ENCODE results near the gene CDON. TPM values are rescaled to one million over a fixed set of nuclear protein-coding genes. Genes with fewer than 3 reads are reported as not detected.

Gene CDON
- polyA plus RNA-seq, 4 donors, result 1.7 to 9.0 TPM; not detected in 2

DNA sequence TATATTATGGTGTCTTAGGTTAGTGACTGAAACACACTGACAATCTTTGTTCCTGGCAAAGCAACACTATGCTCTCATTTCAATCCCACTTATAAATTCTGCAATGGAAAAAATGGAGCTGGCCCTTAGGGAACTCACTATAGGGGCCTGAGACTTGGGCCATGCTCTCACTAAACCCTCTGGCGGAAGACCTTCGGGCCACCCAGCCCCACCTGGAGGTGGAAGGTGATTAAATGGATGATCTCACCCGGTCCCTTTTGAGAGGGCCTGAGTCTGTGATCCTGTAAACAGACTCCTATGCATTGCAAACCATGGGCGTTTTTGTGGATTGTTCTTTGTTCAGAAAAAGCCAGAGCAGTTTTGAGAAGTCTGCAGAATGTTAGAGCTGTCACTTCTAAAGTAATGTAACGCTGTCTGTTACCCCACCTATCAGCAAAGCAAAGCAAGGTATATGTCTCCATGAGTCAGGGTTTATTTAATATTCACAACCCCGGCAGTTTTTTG lies 17.0 kb upstream of the CDON start:
- 53 to 67% (median 56%) methylated on average over 6 of the region's 6 CpGs for WGBS, 3 donors

DNA sequence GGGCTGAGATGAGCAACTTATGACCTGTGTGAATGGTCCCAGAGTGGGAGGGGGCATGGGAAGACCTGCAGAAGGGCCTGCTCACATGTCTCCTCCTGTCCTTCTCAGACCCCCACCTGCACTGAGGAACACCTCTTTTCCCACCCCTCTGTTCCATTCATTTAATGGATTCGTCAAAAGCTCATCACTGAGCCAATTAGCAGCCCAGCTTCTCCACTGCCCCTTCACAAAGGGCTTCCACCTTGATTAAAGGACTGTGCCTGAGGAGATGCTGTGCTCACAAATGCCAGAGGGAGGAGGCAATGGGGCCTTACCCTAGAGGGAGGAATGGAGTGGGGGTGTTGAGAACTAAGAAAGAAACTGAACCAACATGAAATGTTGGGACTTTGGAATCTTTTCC lies 14.0 kb upstream of the CDON start:
- no peak for FAIRE-seq
- H3K27ac ChIP-seq (ENCODE audit: low read depth in 1 of 3, low read length in 2 of 3), result no peak overlapping the region
- H3K9me3 ChIP-seq (ENCODE audit: control insufficient read depth in 2 of 2, insufficient read depth in 1 of 2, low read depth in 1 of 2, low read length in 1 of 2), result no peaks in the 10 kb centered on the region
- peak in 1 of 2 donors; percentile 27 for DNase-seq
- WGBS, 3 donors, result 66 to 100% (median 76%) methylated on average over 1 of the region's 1 CpG
- H3K4me1 ChIP-seq (ENCODE audit: control insufficient read depth in 3 of 3, insufficient read depth in 2 of 3, low read depth in 1 of 3, low read length in 2 of 3), result no peaks in the 10 kb centered on the region
- no peaks in the 10 kb centered on the region for H3K27me3 ChIP-seq (ENCODE audit: control insufficient read depth in 3 of 3, insufficient read depth in 3 of 3, low read length in 3 of 3)
- H3K4me3 ChIP-seq (ENCODE audit: low read depth in 1 of 3, low read length in 3 of 3), result no peak overlapping the region
- no peaks in the 10 kb centered on the region for H3K36me3 ChIP-seq (ENCODE audit: control insufficient read depth in 3 of 3, insufficient read depth in 2 of 3, low read depth in 1 of 3, low read length in 3 of 3)

More for the DNA sequence above, 17.0 kb upstream of the CDON start:
- Histone ChIP-seq H3K4me1 (ENCODE audit: control insufficient read depth in 3 of 3, insufficient read depth in 2 of 3, low read depth in 1 of 3, low read length in 2 of 3) (no peaks in the 10 kb centered on the region), H3K27me3 (ENCODE audit: control insufficient read depth in 3 of 3, insufficient read depth in 3 of 3, low read length in 3 of 3) (peaks cover 0 to 2% (median 0%) of the 10 kb centered on the region in 3 donors), H3K36me3 (ENCODE audit: control insufficient read depth in 3 of 3, insufficient read depth in 2 of 3, low read depth in 1 of 3, low read length in 3 of 3) (no peaks in the 10 kb centered on the region), H3K4me3 (ENCODE audit: low read depth in 1 of 3, low read length in 3 of 3) (no peak overlapping the region), H3K27ac (ENCODE audit: low read depth in 1 of 3, low read length in 2 of 3) (no peak overlapping the region), H3K9me3 (ENCODE audit: control insufficient read depth in 2 of 2, insufficient read depth in 1 of 2, low read depth in 1 of 2, low read length in 1 of 2) (no peaks in the 10 kb centered on the region)
- no peak for FAIRE-seq
- no peak for DNase-seq

DNA sequence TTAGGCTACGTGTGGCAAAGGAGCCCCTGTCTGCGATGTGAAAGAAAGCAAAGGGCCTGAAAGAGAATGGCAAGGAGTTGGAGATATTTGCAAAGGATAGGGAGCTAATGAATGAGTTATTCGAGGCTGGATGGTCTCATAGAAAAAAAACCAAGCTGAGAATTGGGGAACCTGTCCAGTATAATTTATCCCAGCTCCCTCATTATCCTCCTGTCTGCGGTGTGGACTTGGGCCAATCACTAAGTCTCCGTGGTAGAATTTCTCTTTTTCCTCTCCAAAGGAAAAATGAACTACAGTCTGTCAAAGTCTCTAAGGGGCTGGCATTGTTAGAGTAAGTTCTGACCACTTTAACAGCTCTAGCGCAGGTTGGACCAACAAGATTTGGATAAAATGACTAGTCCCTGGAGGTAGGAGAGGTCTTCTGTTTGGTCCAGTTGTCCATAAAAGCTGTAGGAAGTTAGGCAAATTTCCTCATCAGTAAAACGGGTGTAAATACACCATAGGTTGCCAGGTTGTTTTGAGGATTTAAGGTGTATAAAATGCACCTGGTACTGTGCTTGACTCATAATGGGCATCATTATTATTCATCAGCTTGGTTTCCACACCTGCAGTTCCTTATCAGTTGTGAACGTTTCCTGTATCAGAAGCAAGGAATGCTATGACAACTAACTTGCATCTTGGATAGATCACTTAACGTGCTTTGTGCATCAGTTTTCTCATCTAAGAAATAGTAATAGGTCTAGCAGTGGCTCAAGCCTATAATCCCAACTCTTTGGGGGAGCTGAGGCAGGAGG lies 10.3 kb upstream of the CDON start:
- FAIRE-seq (no peak), DNase-seq (peak in 1 of 2 donors; percentile 36)
- no peaks in the 10 kb centered on the region for H3K27me3 ChIP-seq (ENCODE audit: control insufficient read depth in 3 of 3, insufficient read depth in 3 of 3, low read length in 3 of 3)
- H3K4me1 ChIP-seq (ENCODE audit: control insufficient read depth in 3 of 3, insufficient read depth in 2 of 3, low read depth in 1 of 3, low read length in 2 of 3), result no peaks in the 10 kb centered on the region
- no peaks in the 10 kb centered on the region for H3K9me3 ChIP-seq (ENCODE audit: control insufficient read depth in 2 of 2, insufficient read depth in 1 of 2, low read depth in 1 of 2, low read length in 1 of 2)
- H3K36me3 ChIP-seq (ENCODE audit: control insufficient read depth in 3 of 3, insufficient read depth in 2 of 3, low read depth in 1 of 3, low read length in 3 of 3), result no peaks in the 10 kb centered on the region
- WGBS, 3 donors, result 39 to 58% (median 48%) methylated on average over 9 of the region's 9 CpGs
- no peak overlapping the region for H3K27ac ChIP-seq (ENCODE audit: low read depth in 1 of 3, low read length in 2 of 3)
- no peak overlapping the region for H3K4me3 ChIP-seq (ENCODE audit: low read depth in 1 of 3, low read length in 3 of 3)

DNA sequence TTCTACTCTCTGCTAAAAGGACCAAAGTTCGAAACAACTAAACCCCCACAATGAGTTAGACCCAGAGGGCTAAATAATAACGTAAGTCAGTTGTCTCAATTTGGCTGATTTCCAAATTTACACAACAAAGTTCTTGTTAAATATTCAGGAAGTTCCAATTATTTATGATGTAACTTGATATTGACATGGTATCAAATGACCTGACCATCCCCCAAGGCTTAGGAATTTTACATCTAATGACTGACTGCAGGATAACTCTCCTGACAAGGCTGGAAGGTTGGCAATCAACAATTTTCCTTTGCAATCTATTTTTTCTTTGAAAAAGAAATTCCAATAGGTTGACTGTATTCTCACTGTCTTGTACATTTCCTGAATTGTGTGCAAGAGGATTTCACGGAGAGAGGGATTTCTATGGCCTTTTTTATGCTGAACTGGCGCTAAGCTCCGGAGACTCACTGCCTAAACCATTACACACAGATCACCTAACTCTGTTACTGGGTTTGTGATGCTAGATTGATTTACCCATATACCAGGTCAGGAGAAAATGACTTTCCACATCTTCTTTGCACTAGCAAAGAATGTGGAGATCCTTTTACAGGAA lies 9.6 kb upstream of the CDON start:
- Histone ChIP-seq H3K9me3 (ENCODE audit: control insufficient read depth in 2 of 2, insufficient read depth in 1 of 2, low read depth in 1 of 2, low read length in 1 of 2) (no peaks in the 10 kb centered on the region), H3K4me1 (ENCODE audit: control insufficient read depth in 3 of 3, insufficient read depth in 2 of 3, low read depth in 1 of 3, low read length in 2 of 3) (no peaks in the 10 kb centered on the region), H3K27ac (ENCODE audit: low read depth in 1 of 3, low read length in 2 of 3) (no peak overlapping the region), H3K4me3 (ENCODE audit: low read depth in 1 of 3, low read length in 3 of 3) (no peak overlapping the region), H3K36me3 (ENCODE audit: control insufficient read depth in 3 of 3, insufficient read depth in 2 of 3, low read depth in 1 of 3, low read length in 3 of 3) (no peaks in the 10 kb centered on the region), H3K27me3 (ENCODE audit: control insufficient read depth in 3 of 3, insufficient read depth in 3 of 3, low read length in 3 of 3) (no peaks in the 10 kb centered on the region)
- WGBS, 3 donors, result 51 to 65% (median 61%) methylated on average over 5 of the region's 5 CpGs
- peak in 1 of 2 donors; percentile 28 for DNase-seq
- FAIRE-seq, result no peak

DNA sequence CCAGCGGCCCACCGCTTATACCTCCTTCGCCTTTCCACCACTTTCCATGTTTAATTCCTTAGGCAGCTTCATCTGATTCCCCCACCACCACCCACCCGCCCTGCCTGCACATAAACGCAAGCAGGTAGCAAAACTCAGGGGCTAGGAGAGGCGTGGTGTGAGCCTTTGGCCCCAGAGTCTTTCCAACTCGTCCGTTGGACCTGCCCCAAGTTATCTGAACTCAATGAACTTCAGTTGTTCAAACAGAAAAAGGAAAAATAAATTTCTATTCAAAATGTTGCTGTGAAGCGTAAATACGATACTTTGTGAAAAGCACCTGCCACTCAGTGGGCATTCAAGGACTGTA lies 814 bp upstream of the CDON start:
- WGBS, 3 donors, result 6 to 14% (median 12%) methylated on average over 10 of the region's 10 CpGs
- H3K4me3 ChIP-seq (ENCODE audit: low read depth in 1 of 3, low read length in 3 of 3), result peak overlapping the region in 2 of 3 donors; percentile 4 to 56
- peaks cover 0 to 5% (median 2%) of the 10 kb centered on the region in 3 donors for H3K4me1 ChIP-seq (ENCODE audit: control insufficient read depth in 3 of 3, insufficient read depth in 2 of 3, low read depth in 1 of 3, low read length in 2 of 3)
- H3K36me3 ChIP-seq (ENCODE audit: control insufficient read depth in 3 of 3, insufficient read depth in 2 of 3, low read depth in 1 of 3, low read length in 3 of 3), result no peaks in the 10 kb centered on the region
- H3K27me3 ChIP-seq (ENCODE audit: control insufficient read depth in 3 of 3, insufficient read depth in 3 of 3, low read length in 3 of 3), result peaks cover 0 to 3% (median 0%) of the 10 kb centered on the region in 3 donors
- FAIRE-seq, result no peak
- H3K9me3 ChIP-seq (ENCODE audit: control insufficient read depth in 2 of 2, insufficient read depth in 1 of 2, low read depth in 1 of 2, low read length in 1 of 2), result no peaks in the 10 kb centered on the region
- peak overlapping the region in 1 of 3 donors; percentile 80 for H3K27ac ChIP-seq (ENCODE audit: low read depth in 1 of 3, low read length in 2 of 3)
- DNase-seq, result peak in 1 of 2 donors; percentile 76

DNA sequence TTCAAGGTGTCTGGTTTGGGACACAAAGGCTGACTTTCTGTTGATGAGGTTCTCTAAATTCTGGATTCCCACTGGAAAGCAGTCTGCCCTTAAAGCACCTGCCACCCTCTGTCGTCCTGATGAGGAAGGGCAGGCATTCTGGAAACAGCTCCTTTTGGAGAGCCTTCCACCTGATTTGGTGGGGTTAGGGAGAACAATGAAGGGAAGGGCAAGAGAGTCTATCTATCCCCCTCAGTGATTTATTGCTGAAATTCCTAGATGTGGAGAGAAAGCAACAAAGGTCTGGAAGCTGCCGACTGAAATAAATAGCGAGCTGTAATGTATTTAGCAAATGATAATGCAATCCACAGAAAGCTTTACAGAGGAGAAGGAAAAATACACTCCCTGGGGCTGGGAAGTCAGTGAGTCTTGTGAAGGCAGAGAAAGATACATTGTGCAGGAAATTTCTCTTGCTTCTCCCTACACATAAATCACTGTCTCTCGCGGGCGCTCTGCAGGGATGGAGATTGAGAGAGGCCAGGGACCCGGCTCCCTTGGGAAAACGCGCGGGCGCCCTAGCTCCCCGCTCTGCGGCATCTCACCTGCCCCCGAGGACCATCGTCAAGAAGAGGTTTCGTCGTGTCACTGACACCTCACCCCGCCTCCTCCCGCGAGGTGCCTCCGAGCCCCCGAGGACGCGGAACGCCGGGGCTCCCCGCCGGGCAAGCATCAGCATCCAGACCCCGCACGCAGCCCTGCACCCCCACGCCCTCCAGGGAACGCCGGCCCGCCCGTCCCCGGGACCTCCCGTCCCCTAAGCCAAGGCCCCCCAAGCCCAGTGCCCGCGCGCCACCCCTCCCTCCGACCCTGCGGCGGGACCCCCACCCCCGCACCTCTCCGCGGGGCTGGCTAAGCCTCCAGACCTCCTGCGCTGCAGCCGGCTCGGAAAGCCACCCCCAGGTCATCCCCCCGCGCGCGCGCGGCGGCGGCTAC lies 673 bp downstream of the CDON start:
- no peak for FAIRE-seq
- Histone ChIP-seq H3K9me3 (ENCODE audit: control insufficient read depth in 2 of 2, insufficient read depth in 1 of 2, low read depth in 1 of 2, low read length in 1 of 2) (no peaks in the 10 kb centered on the region), H3K4me1 (ENCODE audit: control insufficient read depth in 3 of 3, insufficient read depth in 2 of 3, low read depth in 1 of 3, low read length in 2 of 3) (peaks cover 0 to 5% (median 2%) of the 10 kb centered on the region in 3 donors), H3K27me3 (ENCODE audit: control insufficient read depth in 3 of 3, insufficient read depth in 3 of 3, low read length in 3 of 3) (peaks cover 0 to 3% (median 0%) of the 10 kb centered on the region in 3 donors), H3K27ac (ENCODE audit: low read depth in 1 of 3, low read length in 2 of 3) (peak overlapping the region in 1 of 3 donors; percentile 19), H3K36me3 (ENCODE audit: control insufficient read depth in 3 of 3, insufficient read depth in 2 of 3, low read depth in 1 of 3, low read length in 3 of 3) (no peaks in the 10 kb centered on the region), H3K4me3 (ENCODE audit: low read depth in 1 of 3, low read length in 3 of 3) (peak overlapping the region; percentile 63 to 69 (median 64))
- 1 to 2% (median 1%) methylated on average over 34 to 57 of the region's 57 CpGs for WGBS, 3 donors
- peak; percentile 43 to 51 for DNase-seq

DNA sequence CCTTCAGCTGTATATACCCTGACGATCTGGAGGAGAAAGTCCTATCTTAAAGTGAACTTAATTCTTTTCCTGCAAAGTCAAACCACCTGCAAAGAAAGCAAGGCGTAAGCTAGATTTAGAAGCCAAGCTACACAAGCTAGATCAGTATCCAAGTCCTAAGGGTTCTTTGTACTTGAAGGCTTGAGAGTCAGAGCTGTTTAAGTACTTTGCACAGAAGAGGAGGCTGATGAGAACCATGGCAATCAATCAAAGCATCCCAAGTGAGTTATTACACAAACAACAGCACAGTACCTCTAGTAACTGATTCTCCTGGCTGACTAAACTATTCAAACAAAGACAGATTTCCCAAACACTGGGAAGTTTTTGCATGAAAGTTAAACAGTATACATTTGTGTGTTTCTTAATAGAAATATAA lies 1.9 kb downstream of the CDON start:
- no peak overlapping the region for H3K27ac ChIP-seq (ENCODE audit: low read depth in 1 of 3, low read length in 2 of 3)

More for the DNA sequence above, 1.9 kb downstream of the CDON start:
- peaks cover 0 to 5% (median 2%) of the 10 kb centered on the region in 3 donors for H3K4me1 ChIP-seq (ENCODE audit: control insufficient read depth in 3 of 3, insufficient read depth in 2 of 3, low read depth in 1 of 3, low read length in 2 of 3)
- 51 to 59% (median 52%) methylated on average over 2 of the region's 2 CpGs for WGBS, 3 donors
- no peak overlapping the region for H3K4me3 ChIP-seq (ENCODE audit: low read depth in 1 of 3, low read length in 3 of 3)
- DNase-seq (peak in 1 of 2 donors; percentile 16), FAIRE-seq (no peak)
- no peaks in the 10 kb centered on the region for H3K36me3 ChIP-seq (ENCODE audit: control insufficient read depth in 3 of 3, insufficient read depth in 2 of 3, low read depth in 1 of 3, low read length in 3 of 3)
- H3K9me3 ChIP-seq (ENCODE audit: control insufficient read depth in 2 of 2, insufficient read depth in 1 of 2, low read depth in 1 of 2, low read length in 1 of 2), result no peaks in the 10 kb centered on the region
- H3K27me3 ChIP-seq (ENCODE audit: control insufficient read depth in 3 of 3, insufficient read depth in 3 of 3, low read length in 3 of 3), result peaks cover 0 to 3% (median 0%) of the 10 kb centered on the region in 3 donors

All from small intestine (tissue), 7 donors.